HG03060 (cell line): Measurements from ENCODE around the gene SSTR3.
"Not testable (repeated sequence)": the region's sequence is repeated elsewhere in the genome, so short reads cannot be mapped to it uniquely, and the experiment has no call there.

Experiments used
- ATAC-seq: cut with Tn5 transposase; IDR thresholded peaks from one replicate; pipeline ENCODE4 v1.9.1; 2021; ENCODE audit warnings: low read depth, moderate number of reproducible peaks; ENCODE audit not compliant: unreplicated experiment

Gene SSTR3

DNA sequence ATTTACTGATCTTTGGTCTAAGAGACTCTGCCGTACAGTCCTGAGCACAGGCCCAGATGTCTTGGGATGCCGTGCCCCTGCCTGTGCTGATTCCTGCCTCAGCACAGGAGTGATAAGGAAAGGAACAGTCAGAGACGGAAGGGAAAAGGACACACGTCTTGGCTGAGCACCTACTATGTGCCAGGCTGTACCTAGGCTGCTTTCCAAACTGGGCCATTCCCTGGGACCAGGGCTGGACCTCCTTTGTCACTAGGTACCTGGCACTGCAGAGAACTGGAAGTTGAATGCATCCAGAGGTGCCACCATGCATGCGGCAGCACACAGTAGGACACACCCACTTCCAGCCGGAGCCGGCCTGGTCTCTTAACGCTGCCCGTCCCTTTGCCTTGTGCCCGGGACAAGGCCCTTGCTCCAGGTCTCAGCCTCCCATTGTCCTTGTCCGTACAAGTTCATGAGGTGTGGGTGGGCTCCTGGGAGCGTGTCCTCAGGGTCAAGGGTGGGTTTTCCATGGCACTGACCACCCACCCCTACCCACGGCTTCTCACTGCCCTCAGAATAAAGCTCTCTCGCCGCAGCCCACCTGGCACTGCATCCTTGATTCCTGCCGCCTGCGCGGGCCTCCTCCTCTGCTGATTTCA is 1.1 kb upstream of the SSTR3 start:
- ATAC-seq, result no peak

GRCh38 chr22:37211866-37212173 is 457 bp downstream of the SSTR3 start:
- ATAC-seq, result no peak

DNA sequence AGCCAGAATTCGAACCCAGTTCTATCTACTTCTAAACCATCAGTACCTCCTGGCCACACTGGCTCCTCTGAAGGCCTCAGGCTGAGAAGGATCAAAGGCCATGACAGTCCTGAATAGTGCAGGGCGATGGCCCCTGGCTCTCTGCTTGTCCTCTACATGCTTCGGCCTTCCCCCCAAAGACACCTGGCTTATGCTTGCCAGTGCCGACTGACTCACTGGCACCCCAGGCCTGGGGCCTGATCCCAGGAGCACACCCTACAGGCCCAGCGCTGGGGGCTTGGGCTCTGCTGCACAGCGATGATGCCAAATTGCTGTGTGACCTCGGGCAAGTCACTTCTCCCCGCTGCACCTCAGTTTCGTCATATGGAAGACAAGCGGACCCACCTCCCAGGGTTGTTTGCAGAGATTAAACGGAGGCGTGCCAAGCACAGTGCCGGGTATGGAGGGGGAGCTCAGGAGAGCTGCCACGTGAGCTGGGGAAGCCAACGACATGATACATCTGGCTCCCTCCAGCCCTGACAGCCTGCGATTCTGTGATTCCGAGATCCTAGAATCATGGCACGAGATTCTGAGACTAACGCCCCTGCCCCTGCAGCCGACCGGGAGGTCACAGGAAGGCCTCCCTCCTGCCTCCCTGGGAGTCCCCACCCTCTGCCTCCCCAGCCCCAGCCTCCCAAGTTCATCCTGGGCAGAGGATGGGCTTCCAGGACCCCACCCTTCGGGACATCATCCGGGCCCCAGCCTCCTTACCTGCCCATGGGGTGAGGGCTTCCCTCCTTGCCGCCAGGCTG is 1.0 kb downstream of the SSTR3 start:
- no peak for ATAC-seq

DNA sequence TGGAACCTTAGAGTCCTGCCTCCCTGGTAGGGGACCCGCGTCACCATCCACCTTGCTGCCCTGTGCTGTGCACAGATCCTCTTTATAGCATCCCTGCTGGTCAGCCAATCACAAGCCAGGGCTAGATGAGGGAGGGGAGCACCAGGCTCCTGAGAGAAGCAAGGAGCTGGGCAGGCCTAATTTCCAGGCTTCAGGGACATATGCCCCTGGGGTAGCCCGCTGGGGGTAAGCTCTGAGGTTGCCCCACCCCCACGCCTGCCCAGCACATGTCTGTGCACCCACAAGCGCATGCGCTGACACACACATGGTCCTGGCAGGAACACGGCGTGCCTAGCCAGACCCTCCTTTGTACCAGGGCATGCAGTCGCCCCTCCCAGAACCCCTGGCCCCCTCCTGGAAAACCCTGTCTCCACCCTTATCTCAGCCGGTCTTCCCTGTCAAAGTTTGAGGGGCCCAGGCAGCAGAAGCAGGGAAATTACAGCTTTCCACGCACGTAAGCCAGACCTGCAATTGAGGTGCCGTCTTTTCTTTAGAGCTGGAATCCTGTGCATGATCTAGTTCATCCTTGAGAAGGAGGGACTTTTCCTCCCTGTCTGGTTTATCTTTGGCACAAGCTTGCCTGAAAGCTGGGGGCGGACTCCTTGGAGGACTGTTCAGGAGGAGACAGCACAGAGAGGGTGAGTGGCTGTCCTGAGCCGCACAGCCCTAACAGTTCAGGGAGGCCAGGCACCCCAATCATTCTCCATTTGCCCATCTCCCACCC is 2.1 kb downstream of the SSTR3 start:
- ATAC-seq, result no peak

- no peak for ATAC-seq
Measured at GRCh38 chr22:37209140-37209845, 3.0 kb downstream of the SSTR3 start.

GRCh38 chr22:37208401-37209139 is 3.7 kb downstream of the SSTR3 start:
- ATAC-seq, result no peak

DNA sequence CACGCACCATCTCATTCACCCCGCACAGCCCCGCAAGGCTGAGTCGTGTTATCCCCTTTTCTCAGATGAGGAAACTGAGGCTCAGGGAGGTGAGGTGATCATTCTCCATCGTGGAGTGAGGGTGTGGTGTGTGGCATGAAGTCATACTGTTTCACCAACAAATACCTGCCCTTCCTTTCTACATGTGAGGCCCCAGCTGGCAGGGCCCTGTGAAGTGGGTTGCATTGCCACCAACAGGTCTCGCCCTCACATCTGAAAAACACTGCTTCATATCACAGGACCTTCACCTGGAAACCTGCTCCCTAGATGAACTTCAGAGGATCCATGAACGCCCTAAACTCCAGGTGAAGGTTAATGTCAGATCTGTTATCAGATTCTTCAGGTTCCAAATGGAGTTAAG is 4.3 kb downstream of the SSTR3 start:
- no peak for ATAC-seq

- ATAC-seq, result no peak
Measured at GRCh38 chr22:37206841-37207821, 5.1 kb downstream of the SSTR3 start.

GRCh38 chr22:37206118-37206840 is 6.0 kb downstream of the SSTR3 start:
- no peak for ATAC-seq

DNA sequence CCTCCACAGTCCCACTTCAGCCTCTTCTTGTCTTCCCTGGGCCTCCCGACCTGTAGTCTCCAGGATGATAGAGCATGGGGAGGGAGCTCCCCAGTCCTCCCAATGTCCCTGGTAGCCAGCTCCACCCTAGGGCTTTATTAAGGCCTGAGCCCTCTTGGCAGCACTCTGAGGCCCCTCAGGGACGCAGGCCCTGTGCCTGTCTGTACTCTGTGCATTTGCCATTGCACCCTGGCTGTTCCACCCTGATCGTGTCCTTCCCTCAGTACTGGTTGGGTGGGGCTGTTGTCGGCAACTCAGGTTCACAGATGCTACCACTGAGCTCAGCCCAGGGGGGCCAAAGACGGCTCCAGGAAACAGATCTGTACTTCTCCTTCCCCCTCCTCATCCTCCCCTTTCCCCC is 7.2 kb downstream of the SSTR3 start:
- ATAC-seq, result no peak

DNA sequence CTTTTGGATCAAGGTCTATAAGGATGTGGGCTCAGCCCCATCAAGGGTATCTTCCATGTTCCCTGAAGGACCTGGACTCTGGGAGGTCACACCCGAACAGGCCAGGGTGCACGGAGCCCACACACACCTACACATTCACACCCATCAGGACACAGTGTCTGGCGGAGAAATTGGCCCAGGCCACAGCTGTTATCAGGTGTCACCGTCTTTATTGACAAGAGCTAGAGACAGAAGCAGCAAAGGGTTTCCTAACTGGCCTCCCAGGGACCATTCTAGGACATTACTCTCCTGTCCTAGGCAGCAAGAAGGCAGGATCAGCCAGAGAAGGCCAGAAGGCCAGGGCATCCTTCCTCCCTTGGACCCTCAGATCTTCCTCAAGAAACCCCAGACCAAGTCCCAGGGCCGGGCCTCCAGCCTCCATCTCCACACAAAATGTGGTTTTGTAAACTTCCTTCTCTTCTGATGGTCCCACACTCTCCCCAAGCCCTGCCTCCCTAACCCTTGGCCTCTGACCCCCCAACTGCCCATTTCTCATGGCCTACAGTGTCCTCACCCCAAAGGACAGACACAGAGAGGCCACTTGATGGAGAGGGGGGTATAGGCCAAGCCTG is 8.1 kb downstream of the SSTR3 start:
- ATAC-seq, result no peak

DNA sequence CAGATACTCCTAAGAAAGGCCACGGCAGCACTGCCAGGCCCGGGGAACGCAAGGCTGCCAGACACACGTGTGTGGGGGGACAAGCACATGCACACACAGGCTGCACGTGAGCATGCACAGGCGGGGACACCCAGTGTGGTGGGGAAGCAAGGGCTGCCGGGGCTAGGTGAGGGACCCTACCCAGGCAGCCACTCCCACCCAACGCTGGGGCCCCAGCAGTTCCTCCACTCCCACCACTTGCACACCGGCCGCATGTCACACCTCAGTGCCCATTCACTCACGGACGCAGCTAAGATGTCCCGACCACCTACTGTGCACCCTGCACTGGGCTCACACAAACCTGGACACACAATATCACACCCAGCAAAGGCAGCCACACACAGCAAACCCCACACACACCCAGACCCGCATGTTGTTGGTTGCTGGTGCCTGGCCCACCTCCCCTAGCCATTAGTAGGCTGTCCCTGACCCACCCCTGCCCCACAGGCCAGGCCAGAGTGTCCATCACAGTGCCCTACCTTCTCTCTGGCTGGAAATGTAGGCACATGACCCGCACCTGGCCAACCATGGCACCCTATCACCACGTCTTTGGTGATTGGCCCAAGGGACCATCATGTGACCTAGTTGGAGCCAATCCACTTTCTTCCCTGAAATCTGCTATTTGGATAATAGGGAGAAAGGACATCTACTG is 8.8 kb downstream of the SSTR3 start:
- ATAC-seq, result no peak

GRCh38 chr22:37202716-37203115 is 9.6 kb downstream of the SSTR3 start:
- ATAC-seq, result no peak

GRCh38 chr22:37202001-37202555 is 10.2 kb downstream of the SSTR3 start:
- ATAC-seq, result no peak

DNA sequence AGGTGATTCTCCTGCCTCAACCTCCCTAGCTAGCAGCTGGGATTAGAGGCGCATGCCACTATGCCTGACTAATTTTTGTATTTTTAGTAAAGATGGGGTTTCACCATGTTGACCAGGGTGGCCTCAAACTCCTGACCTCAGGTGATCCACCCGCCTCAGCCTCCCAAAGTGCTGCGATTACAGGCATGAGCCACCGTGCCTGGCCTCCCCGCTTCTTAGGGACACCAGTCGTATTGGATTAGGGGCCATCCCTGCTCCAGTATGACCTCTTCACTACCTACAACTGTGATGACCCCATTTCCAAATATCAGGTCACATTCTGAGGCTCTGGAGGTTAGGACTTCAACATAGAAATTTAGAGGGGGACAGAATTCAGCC is 10.8 kb downstream of the SSTR3 start:
- not testable (repeated sequence) for ATAC-seq

GRCh38 chr22:37199760-37200108 is 12.5 kb downstream of the SSTR3 start:
- no peak for ATAC-seq

DNA sequence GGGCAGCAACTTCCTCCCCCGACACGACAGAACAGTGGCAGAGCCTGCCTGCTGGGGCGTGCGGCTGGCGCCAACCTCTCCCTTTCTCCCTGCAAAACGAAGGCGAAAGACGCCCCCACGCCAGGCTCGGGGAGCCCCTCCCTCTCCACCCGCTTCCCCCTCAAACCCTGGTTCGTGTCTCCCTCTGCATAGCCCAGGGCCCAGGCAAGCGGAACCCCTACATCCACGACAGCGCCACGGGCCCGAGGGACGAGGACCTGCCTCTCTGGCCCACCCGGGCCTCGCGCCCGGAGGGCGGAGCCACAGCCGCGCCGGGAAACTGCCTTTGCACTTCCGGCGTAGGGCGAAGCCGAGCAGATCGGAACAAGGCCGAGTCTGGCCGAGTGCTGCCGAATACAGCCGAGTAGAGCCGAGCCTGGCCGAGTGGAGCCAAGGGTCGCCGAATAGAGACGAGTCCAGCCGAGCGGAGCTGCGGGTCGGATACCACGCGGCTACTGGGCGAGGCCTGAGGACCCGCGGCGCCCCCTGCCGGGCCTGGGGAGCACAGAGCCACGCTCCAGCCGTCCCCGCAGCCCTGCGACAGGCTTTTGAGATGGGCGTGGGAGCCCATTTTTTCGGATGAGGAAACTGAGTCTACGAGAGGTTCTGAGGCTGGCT is 13.0 kb downstream of the SSTR3 start:
- ATAC-seq, result peak; percentile 84
